Stimulated activated memory B cell treated with anti-CD40 and anti-IgM and Interleukin-4, amounts not matched to agents 10 μg/mL and 1 μg/mL and 100 μg/mL, for 72 hours (primary cell): ENCODE data around the gene KIFAP3.
"Not testable (repeated sequence)": the region's sequence is repeated elsewhere in the genome, so short reads cannot be mapped to it uniquely, and the experiment has no call there.

Experiments used
- ATAC-seq: fragments of 150-1000 bp; cut with Tn5 transposase; 2 replicates; pipeline ENCODE4 v1.10.0; 2021
- H3K27ac Mint-ChIP-seq: one replicate; pipeline ENCODE4 v1.8.0; 2022; ENCODE audit warnings: mild to moderate bottlenecking, mixed read lengths
- H3K27me3 Mint-ChIP-seq: one replicate; pipeline ENCODE4 v1.8.0; 2022; ENCODE audit warnings: mixed read lengths
- H3K36me3 Mint-ChIP-seq: one replicate; pipeline ENCODE4 v1.8.0; 2022; ENCODE audit warnings: mixed read lengths
- H3K4me1 Mint-ChIP-seq: one replicate; pipeline ENCODE4 v1.8.0; 2022; ENCODE audit warnings: mixed read lengths
- H3K4me3 Mint-ChIP-seq: one replicate; pipeline ENCODE4 v1.8.0; 2022; ENCODE audit warnings: mild to moderate bottlenecking, moderate library complexity, mixed read lengths
- H3K9me3 Mint-ChIP-seq: one replicate; pipeline ENCODE4 v1.8.0; 2022; ENCODE audit warnings: mixed read lengths

Gene KIFAP3

GRCh38 chr1:169925505-169926482 lies 148.7 kb downstream of the KIFAP3 start:
- no peak overlapping the region for H3K4me3 Mint-ChIP-seq
- H3K4me1 Mint-ChIP-seq = no peaks in the 10 kb centered on the region
- H3K27ac Mint-ChIP-seq = no peak overlapping the region
- H3K9me3 Mint-ChIP-seq = no peaks in the 10 kb centered on the region
- H3K36me3 Mint-ChIP-seq = peaks cover 6% of the 10 kb centered on the region
- ATAC-seq = no peak
- H3K27me3 Mint-ChIP-seq = no peaks in the 10 kb centered on the region

- no peaks in the 10 kb centered on the region for H3K27me3 Mint-ChIP-seq
- H3K4me1 Mint-ChIP-seq = no peaks in the 10 kb centered on the region
- H3K9me3 Mint-ChIP-seq = no peaks in the 10 kb centered on the region
- ATAC-seq = no peak
- H3K36me3 Mint-ChIP-seq = peaks cover 6% of the 10 kb centered on the region
- no peak overlapping the region for H3K4me3 Mint-ChIP-seq
- no peak overlapping the region for H3K27ac Mint-ChIP-seq
Measured at GRCh38 chr1:169924829-169925228, 149.7 kb downstream of the KIFAP3 start.

- Mint-ChIP-seq H3K27me3 (no peaks in the 10 kb centered on the region), H3K9me3 (no peaks in the 10 kb centered on the region), H3K4me1 (no peaks in the 10 kb centered on the region), H3K4me3 (no peak overlapping the region), H3K36me3 (peaks cover 11% of the 10 kb centered on the region), H3K27ac (no peak overlapping the region)
- no peak for ATAC-seq
Measured at GRCh38 chr1:169924063-169924462, 150.4 kb downstream of the KIFAP3 start.

- Mint-ChIP-seq H3K4me3 (no peak overlapping the region), H3K9me3 (no peaks in the 10 kb centered on the region), H3K27me3 (no peaks in the 10 kb centered on the region), H3K27ac (no peak overlapping the region), H3K36me3 (peaks cover 29% of the 10 kb centered on the region), H3K4me1 (no peaks in the 10 kb centered on the region)
- ATAC-seq = no peak
Measured at GRCh38 chr1:169921080-169921479, 153.4 kb downstream of the KIFAP3 start.

GRCh38 chr1:169918927-169919326 lies 155.6 kb downstream of the KIFAP3 start:
- Mint-ChIP-seq H3K4me3 (no peak overlapping the region), H3K27ac (no peak overlapping the region), H3K27me3 (no peaks in the 10 kb centered on the region), H3K9me3 (no peaks in the 10 kb centered on the region), H3K36me3 (peaks cover 29% of the 10 kb centered on the region), H3K4me1 (no peaks in the 10 kb centered on the region)
- no peak for ATAC-seq

GRCh38 chr1:169918220-169918619 lies 156.3 kb downstream of the KIFAP3 start:
- peaks cover 29% of the 10 kb centered on the region for H3K36me3 Mint-ChIP-seq
- not testable (repeated sequence) for H3K27ac Mint-ChIP-seq, H3K4me1 Mint-ChIP-seq, H3K4me3 Mint-ChIP-seq, H3K27me3 Mint-ChIP-seq, H3K9me3 Mint-ChIP-seq, ATAC-seq

GRCh38 chr1:169915150-169915549 lies 159.3 kb downstream of the KIFAP3 start:
- Mint-ChIP-seq H3K27me3 (no peaks in the 10 kb centered on the region), H3K4me3 (no peak overlapping the region), H3K9me3 (no peaks in the 10 kb centered on the region), H3K36me3 (peaks cover 23% of the 10 kb centered on the region), H3K4me1 (no peaks in the 10 kb centered on the region), H3K27ac (no peak overlapping the region)
- ATAC-seq = no peak

- H3K4me1 Mint-ChIP-seq = no peaks in the 10 kb centered on the region
- H3K36me3 Mint-ChIP-seq = peaks cover 22% of the 10 kb centered on the region
- no peaks in the 10 kb centered on the region for H3K9me3 Mint-ChIP-seq
- H3K4me3 Mint-ChIP-seq = no peak overlapping the region
- H3K27me3 Mint-ChIP-seq = no peaks in the 10 kb centered on the region
- ATAC-seq = no peak
- H3K27ac Mint-ChIP-seq = no peak overlapping the region
Measured at GRCh38 chr1:169914531-169914930, 160.0 kb downstream of the KIFAP3 start.

GRCh38 chr1:169909499-169909898 lies 165.0 kb downstream of the KIFAP3 start:
- ATAC-seq = no peak
- Mint-ChIP-seq H3K9me3 (no peaks in the 10 kb centered on the region), H3K27ac (no peak overlapping the region), H3K27me3 (peaks cover 10% of the 10 kb centered on the region), H3K36me3 (no peaks in the 10 kb centered on the region), H3K4me3 (no peak overlapping the region), H3K4me1 (peaks cover 5% of the 10 kb centered on the region)

- no peaks in the 10 kb centered on the region for H3K9me3 Mint-ChIP-seq
- H3K27me3 Mint-ChIP-seq = peaks cover 30% of the 10 kb centered on the region
- H3K36me3 Mint-ChIP-seq = no peaks in the 10 kb centered on the region
- peaks cover 5% of the 10 kb centered on the region for H3K4me1 Mint-ChIP-seq
- no peak overlapping the region for H3K4me3 Mint-ChIP-seq
- H3K27ac Mint-ChIP-seq = no peak overlapping the region
- ATAC-seq = no peak
Measured at GRCh38 chr1:169906938-169907337, 167.6 kb downstream of the KIFAP3 start.

GRCh38 chr1:169904834-169905233 lies 169.7 kb downstream of the KIFAP3 start:
- no peak overlapping the region for H3K27ac Mint-ChIP-seq
- no peaks in the 10 kb centered on the region for H3K9me3 Mint-ChIP-seq
- no peak overlapping the region for H3K4me3 Mint-ChIP-seq
- H3K27me3 Mint-ChIP-seq = peaks cover 31% of the 10 kb centered on the region
- ATAC-seq = no peak
- peaks cover 5% of the 10 kb centered on the region for H3K4me1 Mint-ChIP-seq
- H3K36me3 Mint-ChIP-seq = no peaks in the 10 kb centered on the region

GRCh38 chr1:169902751-169903150 lies 171.7 kb downstream of the KIFAP3 start:
- no peak for ATAC-seq
- no peak overlapping the region for H3K27ac Mint-ChIP-seq
- no peaks in the 10 kb centered on the region for H3K9me3 Mint-ChIP-seq

GRCh38 chr1:169901115-169901514 lies 173.4 kb downstream of the KIFAP3 start:
- Mint-ChIP-seq H3K27ac (no peak overlapping the region), H3K27me3 (peaks cover 31% of the 10 kb centered on the region), H3K36me3 (no peaks in the 10 kb centered on the region), H3K9me3 (no peaks in the 10 kb centered on the region), H3K4me3 (no peak overlapping the region), H3K4me1 (no peaks in the 10 kb centered on the region)
- ATAC-seq = no peak

More at GRCh38 chr1:169902751-169903150, 171.7 kb downstream of the KIFAP3 start:
- peaks cover 31% of the 10 kb centered on the region for H3K27me3 Mint-ChIP-seq
- no peaks in the 10 kb centered on the region for H3K36me3 Mint-ChIP-seq
- H3K4me3 Mint-ChIP-seq = no peak overlapping the region
- no peaks in the 10 kb centered on the region for H3K4me1 Mint-ChIP-seq

GRCh38 chr1:169900571-169900970 lies 173.9 kb downstream of the KIFAP3 start:
- peaks cover 31% of the 10 kb centered on the region for H3K27me3 Mint-ChIP-seq

GRCh38 chr1:169899519-169900217 lies 174.8 kb downstream of the KIFAP3 start:
- H3K36me3 Mint-ChIP-seq = no peaks in the 10 kb centered on the region
- no peak overlapping the region for H3K27ac Mint-ChIP-seq
- no peaks in the 10 kb centered on the region for H3K9me3 Mint-ChIP-seq
- H3K4me1 Mint-ChIP-seq = peaks cover 3% of the 10 kb centered on the region
- no peak overlapping the region for H3K4me3 Mint-ChIP-seq
- H3K27me3 Mint-ChIP-seq = peaks cover 23% of the 10 kb centered on the region
- ATAC-seq = no peak

More at GRCh38 chr1:169900571-169900970, 173.9 kb downstream of the KIFAP3 start:
- no peaks in the 10 kb centered on the region for H3K36me3 Mint-ChIP-seq
- no peak overlapping the region for H3K4me3 Mint-ChIP-seq
- H3K27ac Mint-ChIP-seq = no peak overlapping the region
- H3K9me3 Mint-ChIP-seq = no peaks in the 10 kb centered on the region
- H3K4me1 Mint-ChIP-seq = no peaks in the 10 kb centered on the region
- ATAC-seq = no peak
